Amygdala (tissue), 56 donors: Measurements from ENCODE around the gene GALNT18.
A peak's percentile ranks its signal among the peaks of the same experiment; 100 is the strongest.

Source experiments
- DNase-seq, 56 donors: peaks; one replicate each; lab custom pipeline; 2025; lab: John Stamatoyannopoulos, UW

Gene GALNT18

GRCh38 chr11:11301212-11301611 is 320.6 kb downstream of the GALNT18 start:
- DNase-seq: no peak

GRCh38 chr11:11297578-11297977 is 324.2 kb downstream of the GALNT18 start:
- no peak for DNase-seq

- DNase-seq: no peak
Measured at GRCh38 chr11:11296434-11296833, 325.4 kb downstream of the GALNT18 start.

- DNase-seq: no peak
Measured at GRCh38 chr11:11294551-11294855, 327.3 kb downstream of the GALNT18 start.

- peak in 1 of 56 donors; percentile 29 for DNase-seq
Measured at GRCh38 chr11:11293798-11294550, 327.8 kb downstream of the GALNT18 start.

- no peak for DNase-seq
Measured at GRCh38 chr11:11292839-11293238, 329.0 kb downstream of the GALNT18 start.

- DNase-seq: no peak
Measured at GRCh38 chr11:11291041-11292015, 330.5 kb downstream of the GALNT18 start.

- DNase-seq: no peak
Measured at GRCh38 chr11:11290354-11290753, 331.5 kb downstream of the GALNT18 start.

- no peak for DNase-seq
Measured at GRCh38 chr11:11289669-11290068, 332.1 kb downstream of the GALNT18 start.

GRCh38 chr11:11288972-11289616 is 332.7 kb downstream of the GALNT18 start:
- DNase-seq: no peak

GRCh38 chr11:11284481-11284880 is 337.3 kb downstream of the GALNT18 start:
- no peak for DNase-seq

GRCh38 chr11:11281626-11282025 is 340.2 kb downstream of the GALNT18 start:
- DNase-seq: no peak

- DNase-seq: no peak
Measured at GRCh38 chr11:11280826-11281225, 341.0 kb downstream of the GALNT18 start.

- no peak for DNase-seq
Measured at GRCh38 chr11:11279956-11280689, 341.7 kb downstream of the GALNT18 start.

- no peak for DNase-seq
Measured at GRCh38 chr11:11272254-11272653, 349.6 kb downstream of the GALNT18 start.

- DNase-seq: no peak
Measured at GRCh38 chr11:11270236-11270775, 351.5 kb downstream of the GALNT18 start.

GRCh38 chr11:11268706-11269105 is 353.1 kb downstream of the GALNT18 start:
- DNase-seq: no peak

- DNase-seq: no peak
Measured at GRCh38 chr11:11268119-11268518, 353.7 kb downstream of the GALNT18 start.

- no peak for DNase-seq
Measured at GRCh38 chr11:11267312-11267711, 354.5 kb downstream of the GALNT18 start.

GRCh38 chr11:11265994-11266606 is 355.7 kb downstream of the GALNT18 start:
- DNase-seq: peak in 16 of 56 donors; percentile 5 to 56 (median 18)
